Measurements from ENCODE around the gene LENEP. TPM values are rescaled to one million over a fixed set of nuclear protein-coding genes. Genes with fewer than 3 reads are reported as not detected.

Gene LENEP
- polyA plus RNA-seq, 6 donors from 2014 or later: not detected

- DNase-seq: no peak
- Mint-ChIP-seq H3K27me3 (peaks cover 9 to 23% (median 19%) of the 10 kb centered on the region in 3 donors), H3K4me1 (peaks cover 8 to 11% (median 10%) of the 10 kb centered on the region in 3 donors), H3K36me3 (no peaks in the 10 kb centered on the region), H3K9me3 (no peaks in the 10 kb centered on the region), H3K4me3 (no peak overlapping the region), H3K27ac (no peak overlapping the region)
- no peak for ATAC-seq (ENCODE audit: low read depth in 2 of 2)
Observed at GRCh38 chr1:155042789-155043188, 49.4 kb downstream of the LENEP start.

- no peaks in the 10 kb centered on the region for H3K36me3 Mint-ChIP-seq
- H3K4me1 Mint-ChIP-seq: peaks cover 8 to 11% (median 10%) of the 10 kb centered on the region in 3 donors
- DNase-seq (no peak), ATAC-seq (ENCODE audit: low read depth in 2 of 2) (no peak)
- peaks cover 5 to 19% (median 18%) of the 10 kb centered on the region in 3 donors for H3K27me3 Mint-ChIP-seq
- no peak overlapping the region for H3K4me3 Mint-ChIP-seq
- no peak overlapping the region for H3K27ac Mint-ChIP-seq
- H3K9me3 Mint-ChIP-seq: no peaks in the 10 kb centered on the region
Observed at GRCh38 chr1:155043301-155043702, 49.9 kb downstream of the LENEP start.

- Mint-ChIP-seq H3K9me3 (no peaks in the 10 kb centered on the region), H3K27me3 (peaks cover 0 to 14% (median 13%) of the 10 kb centered on the region in 3 donors), H3K36me3 (no peaks in the 10 kb centered on the region), H3K4me3 (no peak overlapping the region), H3K27ac (no peak overlapping the region), H3K4me1 (peaks cover 8 to 11% (median 10%) of the 10 kb centered on the region in 3 donors)
- no peak for ATAC-seq (ENCODE audit: low read depth in 2 of 2)
- no peak for DNase-seq
Observed at GRCh38 chr1:155043793-155044192, 50.4 kb downstream of the LENEP start.

Other genes starting within 250 kb of the LENEP start
- gene KCNN3, start 123.3 kb upstream of the LENEP start, polyA plus RNA-seq (ENCODE audit: low read depth in 6 of 6): under 1 TPM in 1 of 6 donors, not detected in 5; 0.03 TPM
- gene PMVK, start 56.9 kb upstream of the LENEP start, polyA plus RNA-seq (ENCODE audit: low read depth in 6 of 6): 10 to 100 TPM; 30.8 to 45.7 (median 33.3) TPM
- gene PBXIP1, start 37.5 kb upstream of the LENEP start, polyA plus RNA-seq (ENCODE audit: low read depth in 6 of 6): 10 to 100 TPM; 36.2 to 77.3 (median 69.5) TPM
- gene PYGO2, start 31.8 kb upstream of the LENEP start, polyA plus RNA-seq (ENCODE audit: low read depth in 6 of 6): 10 to 100 TPM in 5 of 6 donors, 1 to 10 TPM in 1; 10.0 to 45.1 (median 29.4) TPM
- 10 to 100 TPM; 23.3 to 34.0 (median 26.3) TPM for gene SHC1, start 22.8 kb upstream of the LENEP start, polyA plus RNA-seq (ENCODE audit: low read depth in 6 of 6)
- gene CKS1B, start 18.9 kb upstream of the LENEP start, polyA plus RNA-seq (ENCODE audit: low read depth in 6 of 6): 100 to 1,000 TPM; 117 to 196 (median 131) TPM
- gene FLAD1, start 10.2 kb upstream of the LENEP start, polyA plus RNA-seq (ENCODE audit: low read depth in 6 of 6): 10 to 100 TPM; 37.0 to 57.0 (median 49.4) TPM
- 1 to 10 TPM in 5 of 6 donors, not detected in 1; 2.2 to 5.5 (median 2.7) TPM for gene ZBTB7B, start 9.2 kb downstream of the LENEP start, polyA plus RNA-seq (ENCODE audit: low read depth in 6 of 6)
- not detected for gene DCST2, start 40.2 kb downstream of the LENEP start, polyA plus RNA-seq (ENCODE audit: low read depth in 6 of 6)
- gene DCST1, start 40.2 kb downstream of the LENEP start, polyA plus RNA-seq (ENCODE audit: low read depth in 6 of 6): not detected
- 1 to 10 TPM; 2.8 to 8.8 (median 7.0) TPM for gene ADAM15, start 57.7 kb downstream of the LENEP start, polyA plus RNA-seq (ENCODE audit: low read depth in 6 of 6)
- 1 to 10 TPM in 5 of 6 donors, not detected in 1; 2.6 to 6.0 (median 3.3) TPM for gene EFNA4, start 70.2 kb downstream of the LENEP start, polyA plus RNA-seq (ENCODE audit: low read depth in 6 of 6)
- 1 to 10 TPM in 3 of 6 donors, under 1 TPM in 2, not detected in 1; 0.54 to 2.9 (median 2.1) TPM for gene EFNA3, start 85.3 kb downstream of the LENEP start, polyA plus RNA-seq (ENCODE audit: low read depth in 6 of 6)
- under 1 TPM in 3 of 6 donors, not detected in 3; 0.18 to 0.82 (median 0.56) TPM for gene EFNA1, start 134.3 kb downstream of the LENEP start, polyA plus RNA-seq (ENCODE audit: low read depth in 6 of 6)
- gene SLC50A1, start 142.3 kb downstream of the LENEP start, polyA plus RNA-seq (ENCODE audit: low read depth in 6 of 6): 100 to 1,000 TPM; 152 to 273 (median 201) TPM
- gene DPM3, start 146.9 kb downstream of the LENEP start, polyA plus RNA-seq (ENCODE audit: low read depth in 6 of 6): 100 to 1,000 TPM in 1 of 6 donors, 10 to 100 TPM in 5; 77.4 to 100 (median 90.5) TPM
- 100 to 1,000 TPM; 340 to 379 (median 354) TPM for gene KRTCAP2, start 179.7 kb downstream of the LENEP start, polyA plus RNA-seq (ENCODE audit: low read depth in 6 of 6)
- gene TRIM46, start 180.3 kb downstream of the LENEP start, polyA plus RNA-seq (ENCODE audit: low read depth in 6 of 6): under 1 TPM in 2 of 6 donors, not detected in 4; 0.13 to 0.35 TPM
- gene THBS3, start 214.3 kb downstream of the LENEP start, polyA plus RNA-seq (ENCODE audit: low read depth in 6 of 6): 1 to 10 TPM; 1.1 to 3.9 (median 2.2) TPM
- 10 to 100 TPM; 35.5 to 49.1 (median 42.0) TPM for gene MTX1, start 215.1 kb downstream of the LENEP start, polyA plus RNA-seq (ENCODE audit: low read depth in 6 of 6)

All from naive B cell (primary cell).